Sigmoid colon (tissue), 4 donors: ENCODE measurements around the gene HECTD3.

Experiments used
- POLR2AphosphoS5 ChIP-seq, 4 donors: sonication (generic); formaldehyde crosslinking; IDR thresholded peaks; one replicate each; pipeline ENCODE4 v1.6.1; 2017; ENCODE audit warnings: antibody characterized with exemption in 4 of 4
- TF ChIP-seq, protein P1 (sequence below), 4 experiments: fragments of 450-650 bp in 3 of 4; fragments of 200-600 bp in 1 of 4; IDR thresholded peaks; one replicate each; pipeline ENCODE4 v1.5.1; 2016 to 2019; ENCODE audit warnings: antibody characterized with exemption in 4 of 4, mild to moderate bottlenecking in 3 of 4, moderate library complexity in 2 of 4

DNA sequence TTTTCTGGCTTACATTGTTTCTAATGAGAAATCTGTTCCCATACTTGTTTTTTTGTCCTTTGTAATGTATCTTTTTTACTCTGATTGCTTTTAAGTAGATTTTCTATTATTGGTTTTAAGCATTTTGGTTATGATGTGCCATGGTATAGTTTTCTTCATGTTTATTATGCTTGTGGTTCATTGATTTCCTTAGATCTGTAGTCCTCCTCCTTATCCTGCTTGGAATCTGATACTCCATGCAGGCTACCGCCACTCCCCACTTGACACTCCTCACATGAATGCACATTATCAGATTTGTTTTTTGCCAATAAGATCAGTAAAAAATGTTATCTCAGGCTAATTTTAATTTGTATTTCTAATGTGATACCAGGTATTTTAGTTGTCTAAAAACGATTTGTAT, 21.7 kb upstream of the HECTD3 start:
- TF ChIP-seq, protein P1, sequence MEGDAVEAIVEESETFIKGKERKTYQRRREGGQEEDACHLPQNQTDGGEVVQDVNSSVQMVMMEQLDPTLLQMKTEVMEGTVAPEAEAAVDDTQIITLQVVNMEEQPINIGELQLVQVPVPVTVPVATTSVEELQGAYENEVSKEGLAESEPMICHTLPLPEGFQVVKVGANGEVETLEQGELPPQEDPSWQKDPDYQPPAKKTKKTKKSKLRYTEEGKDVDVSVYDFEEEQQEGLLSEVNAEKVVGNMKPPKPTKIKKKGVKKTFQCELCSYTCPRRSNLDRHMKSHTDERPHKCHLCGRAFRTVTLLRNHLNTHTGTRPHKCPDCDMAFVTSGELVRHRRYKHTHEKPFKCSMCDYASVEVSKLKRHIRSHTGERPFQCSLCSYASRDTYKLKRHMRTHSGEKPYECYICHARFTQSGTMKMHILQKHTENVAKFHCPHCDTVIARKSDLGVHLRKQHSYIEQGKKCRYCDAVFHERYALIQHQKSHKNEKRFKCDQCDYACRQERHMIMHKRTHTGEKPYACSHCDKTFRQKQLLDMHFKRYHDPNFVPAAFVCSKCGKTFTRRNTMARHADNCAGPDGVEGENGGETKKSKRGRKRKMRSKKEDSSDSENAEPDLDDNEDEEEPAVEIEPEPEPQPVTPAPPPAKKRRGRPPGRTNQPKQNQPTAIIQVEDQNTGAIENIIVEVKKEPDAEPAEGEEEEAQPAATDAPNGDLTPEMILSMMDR (IDR thresholded peaks at IDR 0.05): no peak
- no peak for TF ChIP-seq POLR2AphosphoS5 (IDR thresholded peaks at IDR 0.05)
